ENCODE results near the gene NUMA1. TPM values are rescaled to one million over a fixed set of nuclear protein-coding genes. Genes with fewer than 3 reads are reported as not detected.

NUMA1 gene
- total RNA-seq, 4 donors from 2014 or later, result 259 to 342 (median 280) TPM

DNA sequence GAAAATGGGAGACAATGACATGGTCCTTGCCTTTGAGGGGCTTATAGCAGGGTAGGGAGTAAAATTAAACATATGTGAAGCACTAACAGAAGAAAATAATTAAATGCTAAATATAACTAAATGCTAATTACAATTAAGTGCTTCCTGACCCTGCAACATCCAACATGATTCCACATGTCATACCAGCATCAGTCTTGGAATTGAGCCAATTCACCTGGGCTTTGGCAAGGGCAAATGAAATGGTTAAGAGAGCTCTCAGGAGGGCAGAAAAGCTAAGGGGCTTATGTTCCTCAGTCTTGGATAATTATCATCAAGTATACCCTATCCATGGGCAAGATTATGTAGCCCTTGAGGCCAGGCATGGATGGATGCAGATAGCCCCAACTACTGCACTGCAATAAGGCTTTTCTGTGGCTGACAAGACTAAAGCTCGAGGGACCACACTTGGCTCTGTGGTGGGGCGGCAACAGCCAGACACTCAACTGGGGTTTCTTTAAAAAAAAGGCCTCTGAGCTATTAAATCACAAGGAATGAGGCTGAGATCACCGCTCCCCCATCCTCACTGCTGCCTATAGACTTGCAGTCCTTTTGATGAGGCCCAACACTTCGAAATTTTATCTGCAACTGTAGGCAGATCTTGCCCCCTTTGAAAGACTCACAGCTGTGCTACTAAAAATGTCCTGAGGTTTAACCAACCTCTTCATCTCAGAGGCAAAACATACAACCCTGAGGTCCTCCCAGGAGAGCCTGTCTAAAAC is 42.6 kb downstream of the NUMA1 start:
- Histone ChIP-seq H3K27me3 (no peaks in the 10 kb centered on the region), H3K4me1 (peaks cover 47 to 58% of the 10 kb centered on the region in 2 donors), H3K9me3 (no peaks in the 10 kb centered on the region), H3K36me3 (peaks cover 9 to 14% of the 10 kb centered on the region in 2 donors), H3K4me3 (replicated peaks in 1 of 3) (no peak overlapping the region), H3K27ac (peak overlapping the region; percentile 92 to 100 (median 95))
- 31 to 44% methylated on average over 4 of the region's 4 CpGs for WGBS, 2 donors
- DNase-seq, result no peak
- TF ChIP-seq, protein P1, sequence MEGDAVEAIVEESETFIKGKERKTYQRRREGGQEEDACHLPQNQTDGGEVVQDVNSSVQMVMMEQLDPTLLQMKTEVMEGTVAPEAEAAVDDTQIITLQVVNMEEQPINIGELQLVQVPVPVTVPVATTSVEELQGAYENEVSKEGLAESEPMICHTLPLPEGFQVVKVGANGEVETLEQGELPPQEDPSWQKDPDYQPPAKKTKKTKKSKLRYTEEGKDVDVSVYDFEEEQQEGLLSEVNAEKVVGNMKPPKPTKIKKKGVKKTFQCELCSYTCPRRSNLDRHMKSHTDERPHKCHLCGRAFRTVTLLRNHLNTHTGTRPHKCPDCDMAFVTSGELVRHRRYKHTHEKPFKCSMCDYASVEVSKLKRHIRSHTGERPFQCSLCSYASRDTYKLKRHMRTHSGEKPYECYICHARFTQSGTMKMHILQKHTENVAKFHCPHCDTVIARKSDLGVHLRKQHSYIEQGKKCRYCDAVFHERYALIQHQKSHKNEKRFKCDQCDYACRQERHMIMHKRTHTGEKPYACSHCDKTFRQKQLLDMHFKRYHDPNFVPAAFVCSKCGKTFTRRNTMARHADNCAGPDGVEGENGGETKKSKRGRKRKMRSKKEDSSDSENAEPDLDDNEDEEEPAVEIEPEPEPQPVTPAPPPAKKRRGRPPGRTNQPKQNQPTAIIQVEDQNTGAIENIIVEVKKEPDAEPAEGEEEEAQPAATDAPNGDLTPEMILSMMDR (IDR thresholded peaks at IDR 0.05), result no peak
- intact Hi-C loops (cut with DNase I), result no loop called here

DNA sequence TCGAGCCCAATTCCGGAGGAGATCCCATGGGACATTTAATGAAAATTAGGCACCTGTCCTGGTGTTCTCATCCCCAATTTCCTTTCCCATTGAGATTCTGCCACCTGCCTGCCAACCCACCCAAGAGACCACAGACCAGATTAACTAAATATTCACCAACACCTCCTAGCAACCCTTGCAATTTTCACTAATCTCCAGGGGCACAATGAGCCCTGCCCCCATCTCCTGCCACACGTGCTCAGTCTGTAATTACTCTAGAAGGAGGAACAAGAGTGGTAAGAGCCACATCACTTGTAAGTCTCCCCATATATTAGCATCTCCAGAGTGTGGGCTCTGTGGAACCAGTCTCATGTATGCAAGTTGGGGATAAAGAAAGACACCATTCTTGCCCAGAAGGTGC is 43.7 kb downstream of the NUMA1 start:
- no peak overlapping the region for H3K4me3 ChIP-seq (replicated peaks in 1 of 3)

DNA sequence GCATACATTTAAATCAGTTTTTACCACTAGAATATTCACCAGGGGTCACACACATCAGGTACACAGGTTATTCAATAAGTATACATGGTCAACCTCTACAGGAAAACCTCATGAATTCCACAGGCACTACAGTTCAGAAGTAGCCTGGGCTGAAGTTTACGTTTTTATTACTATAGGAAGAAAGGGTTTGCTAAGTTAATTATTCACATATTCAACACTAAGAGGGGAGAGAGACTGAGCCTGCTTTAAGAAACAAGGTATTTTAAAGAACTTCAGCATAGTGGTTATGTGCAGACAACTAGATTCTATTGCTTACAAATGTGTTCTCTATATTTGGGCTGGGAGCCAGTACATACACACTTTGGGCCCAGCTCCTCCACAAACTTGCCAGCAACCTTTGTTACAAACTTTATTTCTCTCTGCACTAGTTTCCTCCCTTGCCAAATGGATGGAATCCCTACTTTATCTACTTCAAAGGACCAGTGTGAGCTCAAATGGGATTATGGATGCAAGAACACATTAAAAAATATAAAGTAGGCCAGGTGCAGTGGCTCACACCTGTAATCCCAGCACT is 49.8 kb downstream of the NUMA1 start:
- H3K27me3 ChIP-seq, result no peaks in the 10 kb centered on the region
- no peak for DNase-seq
- H3K4me1 ChIP-seq, result peaks cover 22 to 40% of the 10 kb centered on the region in 2 donors
- H3K27ac ChIP-seq, result peak overlapping the region in 1 of 3 donors; percentile 36
- peaks cover 33 to 39% of the 10 kb centered on the region in 2 donors for H3K36me3 ChIP-seq
- WGBS, 2 donors, result 54 to 74% methylated on average over 1 of the region's 1 CpG
- H3K4me3 ChIP-seq (replicated peaks in 1 of 3), result no peak overlapping the region
- intact Hi-C loops (cut with DNase I), result no loop called here
- H3K9me3 ChIP-seq, result no peaks in the 10 kb centered on the region
- TF ChIP-seq, protein P1 (IDR thresholded peaks at IDR 0.05), result no peak
- no peak for TF ChIP-seq POLR2A (IDR thresholded peaks at IDR 0.05)

More for the DNA sequence above, 43.7 kb downstream of the NUMA1 start:
- Histone ChIP-seq H3K27ac (no peak overlapping the region), H3K36me3 (peaks cover 16 to 19% of the 10 kb centered on the region in 2 donors), H3K4me1 (peaks cover 36 to 51% of the 10 kb centered on the region in 2 donors), H3K27me3 (no peaks in the 10 kb centered on the region), H3K9me3 (no peaks in the 10 kb centered on the region)
- DNase-seq, result no peak
- intact Hi-C loops (cut with DNase I), result no loop called here
- TF ChIP-seq, protein P1 (IDR thresholded peaks at IDR 0.05), result no peak
- no peak for TF ChIP-seq POLR2A (IDR thresholded peaks at IDR 0.05)
- WGBS, 2 donors, result 57 to 64% methylated on average over 3 of the region's 3 CpGs

DNA sequence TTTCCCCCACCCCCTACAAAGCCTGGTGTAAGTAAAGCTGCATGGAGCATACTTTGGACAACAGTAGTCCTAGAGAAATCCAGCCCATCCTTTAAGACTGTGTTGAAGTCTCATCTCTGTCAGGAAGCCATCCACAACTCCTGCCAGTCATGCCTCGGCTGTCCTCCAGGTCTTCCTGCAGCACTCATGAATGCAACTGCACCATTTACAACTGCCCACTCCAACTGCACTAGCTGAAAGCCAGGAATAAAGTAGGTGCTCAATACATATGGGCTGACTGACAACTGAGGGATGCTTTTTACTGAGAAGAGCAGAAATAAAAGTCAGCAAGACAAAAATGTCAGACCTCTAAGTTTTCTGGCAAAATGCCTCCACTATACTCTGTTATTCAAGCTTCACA is 54.3 kb downstream of the NUMA1 start:
- peak overlapping the region in 1 of 3 donors; percentile 5 for H3K27ac ChIP-seq
- no peak for TF ChIP-seq POLR2A (IDR thresholded peaks at IDR 0.05)
- TF ChIP-seq, protein P1 (IDR thresholded peaks at IDR 0.05), result no peak

More for the DNA sequence above, 54.3 kb downstream of the NUMA1 start:
- intact Hi-C loops (cut with DNase I), result no loop called here
- Histone ChIP-seq H3K4me1 (peaks cover 21 to 38% of the 10 kb centered on the region in 2 donors), H3K9me3 (no peaks in the 10 kb centered on the region), H3K36me3 (peaks cover 46 to 52% of the 10 kb centered on the region in 2 donors), H3K4me3 (replicated peaks in 1 of 3) (no peak overlapping the region), H3K27me3 (no peaks in the 10 kb centered on the region)
- no peak for DNase-seq
- WGBS, 2 donors, result 50 to 75% methylated on average over 1 of the region's 1 CpG
